ENCODE measurements around the gene NUP88. TPM values are rescaled to one million over a fixed set of nuclear protein-coding genes. Genes with fewer than 3 reads are reported as not detected.

NUP88 gene
- total and polyA plus RNA-seq, 10 of the 15 experiments (the other 5 are each of a cell fraction or from before 2014, with no cell fraction given) = 110 to 244 (median 188) TPM

DNA sequence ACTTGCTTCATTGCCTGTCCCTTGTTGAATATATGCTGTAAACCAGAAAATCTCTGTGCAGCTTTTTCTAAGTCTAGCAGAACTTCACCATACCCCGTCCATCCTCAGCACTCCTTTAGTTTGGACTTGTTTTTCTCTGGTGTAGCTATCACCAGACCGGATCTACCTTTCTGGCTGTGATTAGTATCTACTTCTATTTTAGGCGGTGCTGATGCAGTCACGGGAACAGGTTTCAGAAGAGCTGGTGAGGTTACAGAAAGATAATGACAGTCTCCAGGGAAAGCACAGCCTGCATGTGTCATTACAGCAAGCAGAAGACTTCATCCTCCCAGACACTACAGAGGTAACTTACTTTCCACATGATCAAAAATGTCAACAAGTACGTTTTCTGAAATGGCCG, 46.4 kb downstream of the NUP88 start (continued):
- TF ChIP-seq CHD1 (IDR thresholded peaks at IDR 0.05; ENCODE audit: low read depth, low read length) (0 out of 2 replicates have a peak, but pooled peaks have one; percentile 45), SRF (IDR thresholded peaks at IDR 0.05; ENCODE audit: low read depth in 2 of 2, low read length in 2 of 2) (no peak), SREBF1 (IDR thresholded peaks at IDR 0.05; ENCODE audit: low read length) (no peak), HDAC6 (IDR thresholded peaks at IDR 0.05; ENCODE audit: unreplicated experiment) (no peak), PML (IDR thresholded peaks at IDR 0.05; ENCODE audit: low read length) (0 out of 2 replicates have a peak, but pooled peaks have one; percentile 30), SUPT20H (IDR thresholded peaks at IDR 0.05; ENCODE audit: borderline replicate concordance, control insufficient read depth, low read depth, low read length) (no peak), EGR1 (IDR thresholded peaks at IDR 0.05; ENCODE audit: borderline replicate concordance in 1 of 2, low read depth in 2 of 2, low read length in 2 of 2) (no peak), STAT3 (IDR thresholded peaks at IDR 0.05; ENCODE audit: low read depth, low read length) (0 out of 2 replicates have a peak, but pooled peaks have one; percentile 47), RUNX3 (IDR thresholded peaks at IDR 0.05; ENCODE audit: low read length) (no peak), IRF4 (IDR thresholded peaks at IDR 0.05; ENCODE audit: low read depth, low read length) (no peak), RAD51 (IDR thresholded peaks at IDR 0.05) (peak; percentile 83), STAT1 (conservative IDR thresholded peaks at IDR 0.05) (no peak), EP300 (IDR thresholded peaks at IDR 0.05; ENCODE audit: borderline replicate concordance in 1 of 2, control insufficient read depth in 1 of 2, low read depth in 2 of 2, low read length in 2 of 2) (peak; percentile 56 to 72; a peak in 3 of 4 replicates), BCL3 (IDR thresholded peaks at IDR 0.05; ENCODE audit: borderline replicate concordance, insufficient read depth, low read depth, low read length, poor library complexity, severe bottlenecking) (no peak), CHD2 (IDR thresholded peaks at IDR 0.05; ENCODE audit: borderline replicate concordance, low read depth, low read length) (peak; percentile 92), RAD21 (IDR thresholded peaks at IDR 0.05; ENCODE audit: insufficient read depth, low read depth, low read length) (no peak), TCF7 (IDR thresholded peaks at IDR 0.05; ENCODE audit: borderline replicate concordance) (no peak), NFXL1 (IDR thresholded peaks at IDR 0.05; ENCODE audit: borderline replicate concordance) (no peak), RELA (IDR thresholded peaks at IDR 0.05; ENCODE audit: borderline replicate concordance, partially characterized antibody) (no peak), HCFC1 (IDR thresholded peaks at IDR 0.05; ENCODE audit: low read length) (0 out of 2 replicates have a peak, but pooled peaks have one; percentile 25)
- TF ChIP-seq, protein P1, sequence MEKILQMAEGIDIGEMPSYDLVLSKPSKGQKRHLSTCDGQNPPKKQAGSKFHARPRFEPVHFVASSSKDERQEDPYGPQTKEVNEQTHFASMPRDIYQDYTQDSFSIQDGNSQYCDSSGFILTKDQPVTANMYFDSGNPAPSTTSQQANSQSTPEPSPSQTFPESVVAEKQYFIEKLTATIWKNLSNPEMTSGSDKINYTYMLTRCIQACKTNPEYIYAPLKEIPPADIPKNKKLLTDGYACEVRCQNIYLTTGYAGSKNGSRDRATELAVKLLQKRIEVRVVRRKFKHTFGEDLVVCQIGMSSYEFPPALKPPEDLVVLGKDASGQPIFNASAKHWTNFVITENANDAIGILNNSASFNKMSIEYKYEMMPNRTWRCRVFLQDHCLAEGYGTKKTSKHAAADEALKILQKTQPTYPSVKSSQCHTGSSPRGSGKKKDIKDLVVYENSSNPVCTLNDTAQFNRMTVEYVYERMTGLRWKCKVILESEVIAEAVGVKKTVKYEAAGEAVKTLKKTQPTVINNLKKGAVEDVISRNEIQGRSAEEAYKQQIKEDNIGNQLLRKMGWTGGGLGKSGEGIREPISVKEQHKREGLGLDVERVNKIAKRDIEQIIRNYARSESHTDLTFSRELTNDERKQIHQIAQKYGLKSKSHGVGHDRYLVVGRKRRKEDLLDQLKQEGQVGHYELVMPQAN (conservative IDR thresholded peaks at IDR 0.05) = no peak
- TF ChIP-seq, protein P2, sequence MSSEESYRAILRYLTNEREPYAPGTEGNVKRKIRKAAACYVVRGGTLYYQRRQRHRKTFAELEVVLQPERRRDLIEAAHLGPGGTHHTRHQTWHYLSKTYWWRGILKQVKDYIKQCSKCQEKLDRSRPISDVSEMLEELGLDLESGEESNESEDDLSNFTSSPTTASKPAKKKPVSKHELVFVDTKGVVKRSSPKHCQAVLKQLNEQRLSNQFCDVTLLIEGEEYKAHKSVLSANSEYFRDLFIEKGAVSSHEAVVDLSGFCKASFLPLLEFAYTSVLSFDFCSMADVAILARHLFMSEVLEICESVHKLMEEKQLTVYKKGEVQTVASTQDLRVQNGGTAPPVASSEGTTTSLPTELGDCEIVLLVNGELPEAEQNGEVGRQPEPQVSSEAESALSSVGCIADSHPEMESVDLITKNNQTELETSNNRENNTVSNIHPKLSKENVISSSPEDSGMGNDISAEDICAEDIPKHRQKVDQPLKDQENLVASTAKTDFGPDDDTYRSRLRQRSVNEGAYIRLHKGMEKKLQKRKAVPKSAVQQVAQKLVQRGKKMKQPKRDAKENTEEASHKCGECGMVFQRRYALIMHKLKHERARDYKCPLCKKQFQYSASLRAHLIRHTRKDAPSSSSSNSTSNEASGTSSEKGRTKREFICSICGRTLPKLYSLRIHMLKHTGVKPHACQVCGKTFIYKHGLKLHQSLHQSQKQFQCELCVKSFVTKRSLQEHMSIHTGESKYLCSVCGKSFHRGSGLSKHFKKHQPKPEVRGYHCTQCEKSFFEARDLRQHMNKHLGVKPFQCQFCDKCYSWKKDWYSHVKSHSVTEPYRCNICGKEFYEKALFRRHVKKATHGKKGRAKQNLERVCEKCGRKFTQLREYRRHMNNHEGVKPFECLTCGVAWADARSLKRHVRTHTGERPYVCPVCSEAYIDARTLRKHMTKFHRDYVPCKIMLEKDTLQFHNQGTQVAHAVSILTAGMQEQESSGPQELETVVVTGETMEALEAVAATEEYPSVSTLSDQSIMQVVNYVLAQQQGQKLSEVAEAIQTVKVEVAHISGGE (CRISPR knock-in tag; IDR thresholded peaks at IDR 0.05) = no peak

All from GM12878 (cell line).